COLO668 (cell line): ENCODE data around the gene PIGL.
A peak's percentile ranks its signal among the peaks of the same experiment; 100 is the strongest.
"Not testable (repeated sequence)": the region's sequence is repeated elsewhere in the genome, so short reads cannot be mapped to it uniquely, and the experiment has no call there.

Source experiments
- DNase-seq: peaks from one replicate; lab custom pipeline; 2025; ENCODE audit not compliant: unreplicated experiment; lab: John Stamatoyannopoulos, UW

Gene PIGL

DNA sequence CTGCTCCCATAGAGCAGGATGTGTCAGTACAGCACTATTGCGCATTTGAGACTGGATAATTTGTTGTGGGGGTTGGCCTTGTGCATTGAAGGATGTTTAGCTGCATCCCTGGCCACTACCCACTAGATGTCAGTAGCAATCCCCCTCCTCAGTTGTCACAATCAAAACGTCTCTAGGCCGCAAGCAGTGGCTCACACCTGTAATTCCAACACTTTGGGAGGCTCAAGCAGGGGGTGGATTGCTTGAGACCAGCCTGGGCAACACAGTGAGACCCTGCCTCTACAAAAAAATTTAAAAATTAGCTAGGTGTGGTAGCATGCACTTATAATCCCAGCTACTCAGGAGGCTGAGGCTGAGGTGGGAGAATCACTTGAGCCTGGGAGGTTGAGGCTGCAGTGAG lies 87.8 kb downstream of the PIGL start:
- DNase-seq = no peak

DNA sequence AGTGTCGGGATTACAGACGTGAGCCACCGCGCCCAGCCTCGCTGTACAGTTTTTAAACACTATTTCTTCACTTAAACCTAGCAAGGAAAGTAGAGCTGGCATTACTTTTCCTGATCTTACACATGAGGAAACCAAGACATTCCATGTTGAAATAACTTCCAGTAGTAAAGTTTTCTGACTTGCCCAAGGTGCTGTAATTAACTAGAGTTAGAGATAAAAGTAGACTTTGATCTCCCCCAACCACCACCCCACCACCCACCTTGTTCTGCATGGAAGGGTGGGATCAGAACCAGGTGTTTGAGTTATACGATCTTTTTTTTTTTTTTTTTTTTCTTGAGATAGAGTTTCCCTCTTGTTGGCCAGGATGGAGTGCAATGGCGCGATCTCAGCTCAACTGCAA lies 89.2 kb downstream of the PIGL start:
- DNase-seq = no peak

DNA sequence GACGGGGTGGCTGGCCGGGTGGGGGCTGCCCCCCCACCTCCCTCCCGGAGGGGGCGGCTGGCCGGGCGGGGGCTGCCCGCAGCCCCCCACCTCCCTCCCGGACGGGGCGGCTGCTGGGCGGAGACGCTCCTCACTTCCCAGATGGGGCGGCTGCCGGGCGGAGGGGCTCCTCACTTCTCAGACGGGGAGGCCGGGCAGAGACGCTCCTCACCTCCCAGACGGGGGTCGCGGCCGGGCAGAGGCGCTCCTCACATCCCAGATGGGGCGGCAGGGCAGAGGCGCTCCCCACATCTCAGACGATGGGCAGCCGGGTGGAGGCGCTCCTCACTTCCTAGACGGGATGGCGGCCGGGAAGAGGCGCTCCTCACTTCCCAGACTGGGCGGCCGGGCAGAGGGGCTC lies 95.1 kb downstream of the PIGL start:
- not testable (repeated sequence) for DNase-seq

DNA sequence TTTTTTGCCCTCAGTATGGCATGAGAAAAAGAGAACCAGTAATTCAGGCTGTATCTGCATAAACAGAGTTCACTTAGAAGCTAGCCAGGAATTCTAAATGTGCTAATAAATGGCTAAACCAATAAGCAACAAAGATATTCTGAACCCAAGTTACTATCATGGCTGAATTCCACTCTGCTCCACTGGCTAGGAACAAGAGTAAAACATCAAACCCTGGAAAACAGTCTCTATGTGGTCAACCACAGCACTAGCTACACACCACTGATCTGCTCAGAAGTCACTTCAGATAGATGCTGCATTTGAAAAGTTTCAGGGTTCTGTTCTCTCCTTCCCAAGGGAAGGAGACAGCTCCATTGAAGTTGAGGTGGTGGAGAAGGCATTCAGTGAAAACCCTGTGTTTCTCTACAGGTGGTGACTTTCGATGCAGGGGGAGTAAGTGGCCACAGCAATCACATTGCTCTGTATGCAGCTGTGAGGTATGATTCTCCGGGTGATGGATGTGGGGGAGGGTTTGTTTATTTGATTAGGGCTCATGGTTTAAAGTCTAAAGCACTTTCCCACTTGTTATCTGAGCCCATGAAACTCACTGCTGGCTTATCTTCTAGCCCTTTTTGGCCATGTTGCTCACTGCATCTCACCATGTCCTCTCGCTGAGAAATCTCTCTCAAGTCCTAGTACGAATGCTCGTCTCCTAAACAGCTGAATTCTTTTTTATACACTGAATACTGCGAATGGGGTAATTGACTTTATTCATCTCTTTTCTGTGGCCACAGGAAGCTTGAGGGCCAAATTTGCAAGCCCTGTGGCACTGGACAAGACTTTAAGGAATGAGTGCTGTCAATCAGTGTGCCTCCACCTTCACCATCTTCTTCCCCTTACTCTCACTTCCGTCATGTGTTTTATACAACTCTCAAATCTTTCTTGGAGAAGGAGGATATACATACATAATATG lies 96.4 kb downstream of the PIGL start:
- DNase-seq = peak; percentile 15

DNA sequence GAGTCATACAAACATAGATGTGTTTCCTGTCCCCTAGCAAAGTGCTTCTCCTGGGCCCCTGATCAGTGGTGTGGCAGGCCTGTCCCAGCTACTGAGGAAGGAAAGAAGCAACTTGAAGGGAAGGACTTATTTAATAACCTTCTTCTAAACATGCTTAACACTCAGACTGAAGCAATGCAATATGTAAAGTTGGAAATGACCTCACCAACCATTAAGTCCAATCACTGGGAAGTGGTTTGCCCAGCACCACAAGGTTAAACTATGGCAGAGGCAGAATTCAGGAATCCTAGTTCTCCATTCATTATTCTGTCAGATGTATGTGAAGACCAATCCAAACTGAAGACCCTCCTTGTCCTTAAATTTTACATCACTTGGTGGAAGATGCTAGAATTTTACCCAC lies 97.2 kb downstream of the PIGL start:
- DNase-seq = no peak

DNA sequence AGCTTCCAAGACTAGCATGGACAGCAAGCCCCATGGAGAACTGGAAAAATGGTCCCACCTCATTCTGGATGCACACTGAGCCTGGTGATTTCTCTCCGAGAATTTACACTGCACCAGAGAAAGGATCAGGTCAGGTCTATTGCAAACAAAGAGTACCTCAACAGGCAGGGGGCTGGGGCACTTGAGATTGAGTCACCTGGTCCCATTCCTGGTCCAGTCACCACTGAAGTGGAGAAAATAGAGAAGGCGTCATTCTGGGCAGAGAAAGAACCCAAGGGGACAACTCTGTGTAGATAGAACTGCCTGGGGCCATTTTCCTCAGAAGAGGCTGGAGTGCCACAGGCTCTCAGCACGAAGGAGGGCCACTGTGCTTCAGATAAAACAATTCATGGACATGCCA lies 97.8 kb downstream of the PIGL start:
- DNase-seq = no peak

DNA sequence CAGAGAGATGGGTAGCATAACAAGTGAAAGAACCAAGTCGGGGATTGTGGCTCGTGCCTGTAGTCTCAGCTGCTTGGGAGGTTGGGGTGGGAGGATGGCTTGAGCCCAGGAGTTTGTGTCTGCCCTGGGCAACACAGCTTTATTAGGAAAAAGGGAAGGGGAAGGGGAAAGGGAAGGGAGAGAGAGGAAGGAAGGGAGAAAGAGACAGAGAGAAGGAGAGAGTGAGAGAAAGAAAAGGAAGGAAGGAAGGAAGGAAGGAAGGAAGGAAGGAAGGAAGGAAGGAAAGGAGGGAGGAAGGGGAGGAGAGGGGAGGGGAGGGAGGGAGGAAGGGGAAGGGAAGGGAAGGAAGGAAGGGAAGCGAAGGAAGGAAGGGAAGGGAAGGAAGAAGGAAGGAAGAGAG lies 103.0 kb downstream of the PIGL start:
- no peak for DNase-seq

DNA sequence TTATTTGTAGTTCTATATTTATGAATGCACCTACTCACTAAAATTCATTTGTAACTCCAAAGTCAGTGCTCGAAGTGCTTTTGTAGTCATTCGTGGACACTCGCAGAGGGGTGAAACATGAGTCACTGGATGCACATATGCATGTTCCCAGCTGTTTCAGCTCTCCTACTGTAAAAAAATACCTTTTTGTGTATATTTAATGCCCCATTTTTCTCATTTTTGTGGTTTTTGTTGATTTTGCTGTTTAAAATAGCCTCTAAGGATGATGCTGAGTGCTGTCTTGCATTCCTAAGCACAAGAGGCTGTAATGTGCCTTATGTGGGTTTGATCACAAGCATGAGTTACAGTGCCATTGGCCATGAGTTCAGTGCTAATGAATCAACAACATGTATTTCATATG lies 105.6 kb downstream of the PIGL start:
- no peak for DNase-seq

DNA sequence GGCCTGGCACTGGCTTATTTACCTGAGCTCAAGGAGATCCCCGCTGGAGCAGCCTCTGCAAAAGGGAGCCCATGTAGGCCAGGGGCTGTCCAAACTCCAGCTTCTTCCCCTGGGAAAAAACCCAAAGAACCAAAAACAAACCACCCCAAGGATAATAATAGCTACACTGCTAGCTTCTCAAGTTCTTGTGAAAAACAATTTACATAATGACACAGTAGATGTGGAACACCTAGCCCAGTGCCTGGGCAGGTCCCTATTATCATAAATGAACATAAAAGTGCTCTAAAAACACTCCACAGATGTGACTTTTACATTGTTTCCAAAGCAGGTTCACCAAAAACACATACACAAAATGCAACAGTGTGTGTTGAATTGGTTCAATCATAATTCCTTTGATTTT lies 109.0 kb downstream of the PIGL start:
- DNase-seq = no peak

DNA sequence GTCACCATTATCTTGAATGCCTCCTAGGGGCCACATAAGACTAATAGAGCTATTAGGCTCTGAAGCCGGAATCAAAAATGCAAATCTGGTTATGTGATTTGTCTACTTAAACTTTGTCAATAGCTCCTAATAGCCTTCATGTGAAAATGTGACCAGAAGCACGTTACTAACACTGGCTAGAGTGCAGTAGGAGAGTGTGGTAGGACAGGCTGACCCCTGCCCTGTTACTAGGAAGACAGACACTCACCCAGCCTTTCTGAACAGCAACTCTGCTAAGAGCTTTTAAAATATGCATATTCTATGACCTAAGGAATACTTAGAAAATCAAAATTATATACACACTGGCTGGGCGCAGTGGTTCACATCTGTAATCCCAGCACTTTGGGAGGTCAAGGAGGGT lies 110.0 kb downstream of the PIGL start:
- DNase-seq = no peak

DNA sequence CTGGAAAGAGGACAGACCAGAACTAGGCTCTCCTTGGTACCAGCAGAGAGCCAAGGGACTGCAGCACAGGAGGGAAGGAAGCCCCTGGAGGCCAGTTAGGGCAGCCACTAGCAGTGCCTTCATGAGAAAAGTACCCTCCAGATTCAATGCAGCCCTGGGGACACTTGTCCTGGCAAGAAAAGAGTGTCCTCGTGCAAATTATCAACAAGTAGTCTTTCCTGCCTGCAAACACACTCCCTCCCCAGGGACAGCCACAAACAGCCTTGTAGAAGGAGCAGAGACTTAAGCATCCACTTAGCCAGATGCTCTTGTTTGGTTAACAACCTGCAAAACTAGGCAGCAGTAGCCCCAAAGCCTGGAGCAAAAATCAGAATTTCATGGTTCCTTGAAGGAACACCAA lies 112.0 kb downstream of the PIGL start:
- no peak for DNase-seq

DNA sequence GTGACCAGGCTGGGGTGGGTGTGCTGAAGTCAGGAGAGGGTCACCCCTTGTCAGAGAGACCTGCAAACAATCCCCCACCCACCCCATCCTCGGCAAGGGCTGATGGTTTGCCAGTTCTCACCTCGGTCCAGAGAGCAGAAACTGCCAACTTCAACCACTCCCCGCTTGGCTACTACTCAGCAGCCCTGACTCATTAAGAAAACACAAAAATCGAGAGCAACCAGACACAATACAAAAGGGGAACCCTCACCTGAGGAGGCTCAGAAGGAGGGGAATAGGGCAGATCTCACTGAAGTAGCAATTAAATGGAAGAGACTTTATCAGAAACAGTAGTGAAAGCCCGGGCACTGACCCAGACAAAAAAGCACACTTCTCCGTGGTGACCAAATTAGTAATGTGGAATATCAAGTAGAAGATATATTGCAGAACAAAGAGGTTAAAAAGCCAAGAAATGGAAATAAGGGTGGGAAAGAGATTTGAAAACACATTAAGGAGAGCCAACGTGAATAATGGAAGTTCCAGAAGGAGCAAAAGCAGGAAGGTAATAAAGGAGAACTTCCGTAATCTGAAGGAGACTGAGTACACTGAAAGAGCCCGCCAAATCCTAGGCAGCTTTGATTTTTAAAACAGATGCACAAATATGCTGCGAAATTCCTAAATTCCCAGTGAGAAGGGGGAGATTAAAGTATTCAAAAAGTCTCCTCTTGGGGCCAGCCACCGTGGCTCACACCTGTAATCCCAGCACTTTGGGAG lies 112.7 kb downstream of the PIGL start:
- DNase-seq = no peak

DNA sequence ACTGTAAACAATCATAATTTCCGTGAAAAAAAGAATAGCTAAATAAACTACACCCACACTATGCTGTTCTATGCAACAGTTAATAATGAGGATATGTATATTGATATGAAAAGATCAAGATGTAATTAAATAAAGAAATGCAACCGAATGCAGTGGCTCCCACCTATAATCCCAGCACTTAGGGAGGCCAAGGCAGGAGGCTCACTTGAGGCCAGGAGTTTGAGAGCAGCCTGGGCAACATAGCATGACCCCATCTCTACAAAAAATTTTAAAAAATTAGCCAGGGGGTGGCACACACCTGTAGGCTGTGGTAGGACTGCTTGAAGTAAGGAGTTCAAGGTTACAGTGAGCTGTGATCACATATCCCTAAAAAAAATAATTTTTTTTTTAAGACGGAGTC lies 121.4 kb downstream of the PIGL start:
- DNase-seq = no peak

DNA sequence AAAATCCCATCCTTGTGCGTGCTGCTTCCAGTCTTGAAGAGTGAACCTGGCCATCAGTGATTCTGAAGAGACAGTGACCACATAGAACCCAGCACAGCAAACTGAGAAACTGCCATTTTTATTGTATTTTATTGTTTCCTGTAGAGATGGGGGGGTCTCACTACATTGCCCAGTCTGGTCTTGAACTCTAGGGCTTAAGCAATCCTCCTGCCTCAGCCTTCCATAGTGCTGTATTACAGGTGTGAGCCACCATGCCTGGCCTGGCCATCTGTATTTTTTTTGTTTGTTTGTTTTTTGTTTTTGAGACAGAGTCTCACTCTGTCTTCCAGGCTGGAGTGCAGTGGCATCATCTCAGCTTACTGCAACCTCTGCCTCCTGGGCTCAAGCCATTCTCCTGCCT lies 122.4 kb downstream of the PIGL start:
- no peak for DNase-seq

DNA sequence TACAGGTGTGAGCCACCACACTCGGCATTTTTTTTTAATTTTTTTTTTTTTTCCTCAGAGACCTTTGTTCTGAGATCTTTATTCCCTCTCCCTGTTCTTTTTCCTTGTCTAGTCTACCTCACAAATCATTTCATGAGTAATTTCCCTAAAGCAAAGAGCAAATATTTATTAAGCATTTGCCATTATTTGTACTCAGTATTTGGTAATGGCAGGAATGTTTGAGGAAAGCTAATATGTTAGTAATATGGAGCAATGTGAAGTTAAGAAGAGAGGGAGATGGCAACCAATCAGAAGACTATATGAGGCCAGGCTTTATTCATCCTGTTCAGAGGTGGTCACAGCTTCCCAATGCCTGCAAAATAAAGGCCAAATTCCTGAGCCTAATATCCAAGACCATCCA lies 122.9 kb downstream of the PIGL start:
- DNase-seq = no peak

DNA sequence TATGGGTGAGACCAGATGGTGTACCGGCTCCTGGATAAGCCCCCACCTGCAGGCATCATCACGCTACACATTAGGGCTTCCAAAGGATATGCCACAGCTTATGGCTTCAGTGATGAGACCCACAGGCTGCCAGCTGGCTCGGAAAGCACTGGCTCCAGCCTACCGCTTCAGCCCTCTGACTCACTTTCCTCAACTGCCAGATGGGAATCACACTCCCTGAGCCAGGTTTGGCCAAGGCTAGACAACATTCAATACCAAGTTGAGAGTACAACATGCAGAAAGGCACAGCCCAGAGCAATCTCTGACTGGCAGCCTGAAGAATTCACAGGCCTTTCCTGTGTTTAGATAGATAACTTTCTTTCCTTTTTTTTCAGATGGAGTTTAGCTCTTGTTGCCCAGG lies 126.0 kb downstream of the PIGL start:
- DNase-seq = no peak

DNA sequence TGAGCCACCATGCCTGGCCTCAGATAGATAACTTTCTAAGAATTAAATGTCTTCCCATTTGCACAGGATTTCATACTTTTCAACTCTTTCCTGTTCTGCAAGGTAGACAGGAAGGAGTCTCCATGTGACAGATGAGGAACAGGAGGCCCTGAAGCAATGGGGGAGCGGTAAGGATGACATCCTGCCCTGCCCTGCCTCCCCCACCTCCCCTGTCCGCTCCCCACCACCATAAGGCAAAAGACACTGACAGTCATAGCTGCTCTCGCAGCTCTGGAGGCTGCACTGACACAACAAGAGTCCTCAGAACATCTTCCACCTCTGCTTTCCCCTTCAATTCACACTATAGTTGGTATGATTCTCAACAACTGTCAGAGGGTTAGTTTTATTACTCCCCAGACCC lies 126.6 kb downstream of the PIGL start:
- no peak for DNase-seq

DNA sequence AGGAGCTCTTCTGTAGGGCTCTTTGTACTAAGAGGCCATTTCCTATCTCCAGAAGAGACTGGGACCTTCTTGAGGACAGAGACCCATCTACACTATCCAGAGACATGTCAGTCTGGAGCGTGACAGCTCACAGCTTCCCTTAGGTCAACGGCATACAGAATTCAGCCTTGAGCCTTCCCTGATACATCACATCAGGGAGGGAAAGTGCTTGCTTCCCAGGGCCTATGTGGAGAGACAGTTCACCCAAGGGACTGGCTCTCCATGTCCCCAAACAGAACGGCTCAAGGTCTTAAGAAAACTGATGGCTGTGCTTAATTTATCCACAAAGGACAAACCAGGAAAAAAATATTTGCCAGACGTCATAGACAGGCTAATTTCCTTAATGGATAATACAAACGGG lies 128.6 kb downstream of the PIGL start:
- no peak for DNase-seq

DNA sequence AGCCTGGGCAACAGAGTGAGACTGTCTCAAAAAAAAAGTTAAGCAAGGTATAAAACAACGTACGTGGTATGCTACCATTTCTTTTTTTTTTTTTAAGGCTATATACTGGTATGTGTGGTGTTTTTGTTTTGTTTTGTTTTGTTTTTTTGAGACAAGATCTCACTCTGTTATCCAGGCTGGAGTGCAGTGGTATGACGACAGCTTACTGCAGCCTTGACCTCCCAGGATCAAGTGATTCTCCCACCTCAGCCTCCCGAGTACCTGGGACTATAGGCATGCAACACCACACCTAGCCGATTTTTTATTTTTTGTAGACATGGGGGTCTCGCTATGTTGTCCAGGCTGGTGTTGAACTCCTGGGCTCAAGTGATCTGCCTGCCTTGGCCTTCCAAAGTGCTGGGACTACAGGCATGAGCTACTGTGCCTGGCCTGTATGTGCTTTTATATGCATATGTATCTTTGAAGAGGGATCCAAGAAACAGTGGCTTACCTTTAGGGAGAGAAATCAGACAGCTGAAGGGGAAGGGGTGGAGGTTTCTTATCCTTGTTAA lies 129.8 kb downstream of the PIGL start:
- no peak for DNase-seq

DNA sequence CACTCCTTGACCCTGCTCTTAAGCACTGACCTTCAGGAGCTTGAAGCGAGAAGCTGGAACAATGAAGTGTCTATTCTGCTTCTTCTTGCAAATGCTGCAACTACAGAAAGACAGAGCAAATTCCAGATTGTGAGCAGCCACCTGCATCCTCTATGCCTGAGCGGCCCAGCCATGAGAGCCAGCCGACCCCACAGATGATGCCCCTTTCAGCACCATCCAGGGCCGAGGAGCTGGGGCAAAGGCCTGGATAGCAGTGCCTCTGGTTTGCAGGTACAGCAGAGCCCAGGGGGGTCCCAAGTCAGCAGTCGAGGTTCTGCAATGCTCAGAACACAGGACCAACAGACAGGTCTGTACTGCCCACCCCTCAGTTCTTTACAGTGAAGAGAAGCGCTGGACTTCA lies 131.6 kb downstream of the PIGL start:
- no peak for DNase-seq

DNA sequence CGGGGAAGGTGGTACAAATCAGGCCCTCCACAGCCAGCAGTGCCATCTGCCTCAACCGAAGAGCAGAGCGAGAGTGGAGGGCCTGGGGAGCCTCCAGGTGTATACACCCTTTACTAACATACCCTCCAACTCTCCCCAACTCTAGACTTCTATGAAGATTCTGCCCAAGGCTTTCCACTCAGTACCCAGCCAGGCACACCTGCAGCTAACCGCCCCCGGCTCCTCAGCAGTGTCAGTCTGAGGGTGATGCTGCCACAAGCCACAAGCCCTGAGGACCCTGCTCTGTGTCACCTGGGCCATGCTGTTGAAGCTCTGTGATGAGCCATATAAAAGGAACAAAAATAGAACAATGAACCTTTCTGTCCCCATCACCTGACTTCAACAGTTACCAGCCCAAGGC lies 132.4 kb downstream of the PIGL start:
- DNase-seq = no peak

DNA sequence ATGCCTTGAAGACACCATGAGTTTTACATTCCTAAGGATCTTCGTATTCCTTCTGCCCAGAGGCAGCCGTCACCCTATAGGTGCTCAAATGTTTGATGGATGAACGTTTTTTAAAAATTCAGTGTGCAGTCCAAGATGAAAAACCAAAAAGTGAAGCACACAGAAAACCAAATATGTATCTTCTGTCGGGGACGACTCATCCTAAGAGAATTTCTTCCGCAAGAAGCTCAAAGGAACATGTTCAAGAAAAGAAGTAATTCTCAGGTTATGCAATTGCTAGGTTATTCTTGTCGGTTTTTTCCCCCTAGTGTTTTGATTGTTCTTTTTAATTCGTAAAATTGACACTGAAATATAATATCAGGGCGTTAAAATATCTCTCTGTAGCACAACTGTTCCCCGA lies 134.8 kb downstream of the PIGL start:
- DNase-seq = no peak
